ENCODE data around the gene NANOS3. TPM values are rescaled to one million over a fixed set of nuclear protein-coding genes. Genes with fewer than 3 reads are reported as not detected.

NANOS3 gene
- total and polyA plus RNA-seq, 9 of the 15 experiments (the other 6 are each of a cell fraction or from before 2014, with no cell fraction given), result not detected

- TF ChIP-seq ARID3A (IDR thresholded peaks at IDR 0.05; ENCODE audit: borderline replicate concordance, low read depth, low read length), result peak; percentile 82
- no peak for TF ChIP-seq RBM22 (IDR thresholded peaks at IDR 0.05; ENCODE audit: low read depth, low read length, poor library complexity, severe bottlenecking)
- peak; percentile 34; the same call in 1 of the 2 replicates for TF ChIP-seq PKNOX1 (IDR thresholded peaks at IDR 0.05)
- no peak for TF ChIP-seq REST (IDR thresholded peaks at IDR 0.05; ENCODE audit: borderline replicate concordance)
- TF ChIP-seq REST (CRISPR knock-in tag; IDR thresholded peaks at IDR 0.05; ENCODE audit: low read depth), result no peak
- TF ChIP-seq ZNF644 (tag; IDR thresholded peaks at IDR 0.05; ENCODE audit: low read depth), result no peak
- TF ChIP-seq ZSCAN29 (IDR thresholded peaks at IDR 0.05), result no peak
- no peak for TF ChIP-seq PHF21A (IDR thresholded peaks at IDR 0.05; ENCODE audit: borderline replicate concordance, low read depth)
- TF ChIP-seq ZC3H4 (CRISPR knock-in tag; IDR thresholded peaks at IDR 0.05; ENCODE audit: borderline replicate concordance), result no peak
- TF ChIP-seq EP300 (IDR thresholded peaks at IDR 0.05; ENCODE audit: low read length), result 0 out of 2 replicates have a peak, but pooled peaks have one; percentile 17
- no peak for TF ChIP-seq CREBBP (IDR thresholded peaks at IDR 0.05; ENCODE audit: low read depth, low read length)
- TF ChIP-seq FOS (IDR thresholded peaks at IDR 0.05; ENCODE audit: extremely low read depth, insufficient read length), result no peak
- no peak for TF ChIP-seq MYC (IDR thresholded peaks at IDR 0.05; ENCODE audit: low read depth, low read length)
- no peak for TF ChIP-seq MYC (CRISPR knock-in tag; IDR thresholded peaks at IDR 0.05; ENCODE audit: borderline replicate concordance, low read depth)
Measured at GRCh38 chr19:13856497-13856896, 20.4 kb upstream of the NANOS3 start (continued).
